Measurements from ENCODE around the gene ITGAD. TPM values are rescaled to one million over a fixed set of nuclear protein-coding genes. Genes with fewer than 3 reads are reported as not detected.

The ITGAD gene
- total RNA-seq, 1 donor from 2014 or later = not detected

DNA sequence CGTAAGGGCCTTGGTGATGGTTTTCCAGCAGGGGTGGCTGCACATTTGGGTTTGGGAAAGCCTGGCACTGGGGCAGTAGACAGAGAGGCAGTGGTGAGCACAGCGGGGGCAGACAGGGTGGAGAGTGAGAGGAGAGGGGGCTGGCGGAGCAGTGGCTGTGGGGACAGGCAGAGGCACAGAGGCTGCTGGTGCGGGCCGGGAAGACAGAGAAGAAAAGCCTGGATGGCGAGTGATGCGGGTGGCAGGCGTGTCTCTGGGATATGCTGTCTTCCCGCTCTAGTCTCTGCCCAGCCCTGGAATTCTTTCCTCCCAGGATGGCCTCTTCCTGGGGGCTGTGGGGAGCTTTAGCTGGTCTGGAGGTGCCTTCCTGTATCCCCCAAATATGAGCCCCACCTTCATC lies 16.9 kb downstream of the ITGAD start:
- TF ChIP-seq, protein P1, sequence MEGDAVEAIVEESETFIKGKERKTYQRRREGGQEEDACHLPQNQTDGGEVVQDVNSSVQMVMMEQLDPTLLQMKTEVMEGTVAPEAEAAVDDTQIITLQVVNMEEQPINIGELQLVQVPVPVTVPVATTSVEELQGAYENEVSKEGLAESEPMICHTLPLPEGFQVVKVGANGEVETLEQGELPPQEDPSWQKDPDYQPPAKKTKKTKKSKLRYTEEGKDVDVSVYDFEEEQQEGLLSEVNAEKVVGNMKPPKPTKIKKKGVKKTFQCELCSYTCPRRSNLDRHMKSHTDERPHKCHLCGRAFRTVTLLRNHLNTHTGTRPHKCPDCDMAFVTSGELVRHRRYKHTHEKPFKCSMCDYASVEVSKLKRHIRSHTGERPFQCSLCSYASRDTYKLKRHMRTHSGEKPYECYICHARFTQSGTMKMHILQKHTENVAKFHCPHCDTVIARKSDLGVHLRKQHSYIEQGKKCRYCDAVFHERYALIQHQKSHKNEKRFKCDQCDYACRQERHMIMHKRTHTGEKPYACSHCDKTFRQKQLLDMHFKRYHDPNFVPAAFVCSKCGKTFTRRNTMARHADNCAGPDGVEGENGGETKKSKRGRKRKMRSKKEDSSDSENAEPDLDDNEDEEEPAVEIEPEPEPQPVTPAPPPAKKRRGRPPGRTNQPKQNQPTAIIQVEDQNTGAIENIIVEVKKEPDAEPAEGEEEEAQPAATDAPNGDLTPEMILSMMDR (IDR thresholded peaks at IDR 0.05) = no peak
- Mint-ChIP-seq H3K4me3 (ENCODE audit: unreplicated experiment) (no peak overlapping the region), H3K9me3 (ENCODE audit: low read depth) (no peaks in the 10 kb centered on the region), H3K36me3 (ENCODE audit: low read depth) (peaks cover 2% of the 10 kb centered on the region), H3K27me3 (ENCODE audit: low read depth) (peaks cover 29% of the 10 kb centered on the region), H3K4me1 (ENCODE audit: low read depth) (no peaks in the 10 kb centered on the region), H3K27ac (ENCODE audit: unreplicated experiment) (no peak overlapping the region)
- DNase-seq (ENCODE audit: low spot score) = no peak

DNA sequence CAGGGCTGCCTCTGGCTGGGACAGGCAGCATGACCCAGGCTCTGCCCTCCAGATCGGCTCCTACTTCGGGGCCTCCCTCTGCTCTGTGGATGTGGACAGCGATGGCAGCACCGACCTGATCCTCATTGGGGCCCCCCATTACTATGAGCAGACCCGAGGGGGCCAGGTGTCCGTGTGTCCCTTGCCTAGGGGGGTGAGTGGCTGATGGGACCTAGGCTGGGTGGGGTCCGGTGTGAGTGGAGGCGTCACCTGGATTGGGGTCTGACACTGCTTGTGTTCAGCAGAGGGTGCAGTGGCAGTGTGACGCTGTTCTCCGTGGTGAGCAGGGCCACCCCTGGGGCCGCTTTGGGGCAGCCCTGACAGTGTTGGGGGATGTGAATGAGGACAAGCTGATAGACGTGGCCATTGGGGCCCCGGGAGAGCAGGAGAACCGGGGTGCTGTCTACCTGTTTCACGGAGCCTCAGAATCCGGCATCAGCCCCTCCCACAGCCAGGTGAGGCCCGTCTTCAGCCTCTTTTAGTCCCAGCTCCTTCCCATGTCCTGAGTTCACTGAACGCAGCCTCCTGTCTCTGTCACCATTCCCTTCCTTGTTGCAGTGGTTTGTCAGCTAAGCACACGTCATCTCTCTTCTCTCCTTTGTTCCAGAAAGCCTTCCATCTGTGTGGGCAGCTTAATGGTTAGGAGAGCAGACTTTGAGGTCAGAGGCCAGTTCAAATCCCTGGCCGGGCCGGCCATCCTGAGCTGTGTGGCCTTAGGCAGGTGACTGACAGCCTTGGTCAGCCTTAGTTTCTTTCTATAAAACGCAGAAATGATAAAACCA lies 18.1 kb downstream of the ITGAD start:
- Mint-ChIP-seq H3K9me3 (ENCODE audit: low read depth) (no peaks in the 10 kb centered on the region), H3K4me3 (ENCODE audit: unreplicated experiment) (no peak overlapping the region), H3K4me1 (ENCODE audit: low read depth) (no peaks in the 10 kb centered on the region), H3K27me3 (ENCODE audit: low read depth) (peaks cover 35% of the 10 kb centered on the region), H3K36me3 (ENCODE audit: low read depth) (peaks cover 2% of the 10 kb centered on the region), H3K27ac (ENCODE audit: unreplicated experiment) (no peak overlapping the region)
- DNase-seq (ENCODE audit: low spot score) = no peak
- TF ChIP-seq, protein P1 (IDR thresholded peaks at IDR 0.05) = no peak

DNA sequence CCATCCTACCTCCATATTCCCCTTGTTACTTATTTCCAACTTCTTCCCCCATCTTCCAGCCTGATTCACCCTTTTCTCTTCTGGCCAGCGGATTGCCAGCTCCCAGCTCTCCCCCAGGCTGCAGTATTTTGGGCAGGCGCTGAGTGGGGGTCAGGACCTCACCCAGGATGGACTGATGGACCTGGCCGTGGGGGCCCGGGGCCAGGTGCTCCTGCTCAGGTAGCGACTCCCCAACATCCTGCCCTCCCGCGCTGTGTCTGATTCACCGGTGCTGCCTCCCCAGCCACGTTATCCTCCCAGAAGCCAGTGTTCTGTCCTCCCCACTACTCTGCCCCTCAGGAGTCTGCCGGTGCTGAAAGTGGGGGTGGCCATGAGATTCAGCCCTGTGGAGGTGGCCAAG lies 19.6 kb downstream of the ITGAD start:
- Mint-ChIP-seq H3K36me3 (ENCODE audit: low read depth) (peaks cover 2% of the 10 kb centered on the region), H3K27ac (ENCODE audit: unreplicated experiment) (no peak overlapping the region), H3K27me3 (ENCODE audit: low read depth) (peaks cover 35% of the 10 kb centered on the region), H3K4me3 (ENCODE audit: unreplicated experiment) (no peak overlapping the region), H3K9me3 (ENCODE audit: low read depth) (no peaks in the 10 kb centered on the region), H3K4me1 (ENCODE audit: low read depth) (no peaks in the 10 kb centered on the region)
- TF ChIP-seq, protein P1 (IDR thresholded peaks at IDR 0.05) = no peak
- no peak for DNase-seq (ENCODE audit: low spot score)

DNA sequence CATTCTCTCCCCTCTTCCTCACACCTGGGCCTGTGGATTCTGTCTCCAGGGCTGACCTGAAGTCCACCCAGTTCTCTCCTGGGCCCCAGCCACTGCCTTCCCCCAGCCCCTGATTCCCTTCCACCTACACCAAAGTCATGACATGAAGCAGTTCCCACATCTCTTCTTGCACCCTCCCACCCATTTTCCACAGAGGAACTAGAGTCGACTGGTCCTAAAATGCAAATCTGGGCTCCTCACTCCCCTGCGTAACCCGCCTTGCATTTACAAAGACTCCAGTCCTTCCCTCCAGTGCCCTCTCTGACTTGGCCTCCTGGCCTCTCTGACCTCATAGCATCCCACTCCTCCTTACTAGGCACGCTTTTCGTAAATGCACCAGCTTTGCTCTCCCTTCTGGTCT lies 20.2 kb downstream of the ITGAD start:
- peaks cover 2% of the 10 kb centered on the region for H3K36me3 Mint-ChIP-seq (ENCODE audit: low read depth)
- H3K4me3 Mint-ChIP-seq (ENCODE audit: unreplicated experiment) = no peak overlapping the region
- H3K9me3 Mint-ChIP-seq (ENCODE audit: low read depth) = peaks cover 6% of the 10 kb centered on the region
- no peaks in the 10 kb centered on the region for H3K4me1 Mint-ChIP-seq (ENCODE audit: low read depth)
- H3K27ac Mint-ChIP-seq (ENCODE audit: unreplicated experiment) = no peak overlapping the region
- TF ChIP-seq, protein P1 (IDR thresholded peaks at IDR 0.05) = no peak
- peaks cover 31% of the 10 kb centered on the region for H3K27me3 Mint-ChIP-seq (ENCODE audit: low read depth)
- DNase-seq (ENCODE audit: low spot score) = no peak

DNA sequence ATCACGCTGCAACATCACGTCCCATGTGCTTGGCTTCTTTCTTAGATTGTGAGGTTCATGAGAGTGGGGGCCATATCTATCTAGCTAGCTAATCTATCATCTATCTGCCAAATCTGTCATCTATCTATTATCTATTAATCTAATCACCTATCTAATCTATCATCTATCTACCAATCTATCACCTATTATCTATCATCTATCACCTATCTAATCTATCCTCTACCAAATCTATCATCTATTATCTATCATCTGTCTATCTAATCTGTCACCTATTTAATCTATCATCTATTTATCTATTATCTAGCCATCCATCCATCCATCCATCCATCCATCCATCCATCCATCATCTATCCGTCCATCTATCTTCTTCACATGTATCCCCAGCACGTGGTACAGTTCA lies 20.8 kb downstream of the ITGAD start:
- peaks cover 27% of the 10 kb centered on the region for H3K27me3 Mint-ChIP-seq (ENCODE audit: low read depth)
- H3K9me3 Mint-ChIP-seq (ENCODE audit: low read depth) = peaks cover 6% of the 10 kb centered on the region
- no peak for DNase-seq (ENCODE audit: low spot score)
- no peaks in the 10 kb centered on the region for H3K4me1 Mint-ChIP-seq (ENCODE audit: low read depth)
- TF ChIP-seq, protein P1 (IDR thresholded peaks at IDR 0.05) = no peak
- H3K36me3 Mint-ChIP-seq (ENCODE audit: low read depth) = peaks cover 2% of the 10 kb centered on the region
- no peak overlapping the region for H3K27ac Mint-ChIP-seq (ENCODE audit: unreplicated experiment)
- no peak overlapping the region for H3K4me3 Mint-ChIP-seq (ENCODE audit: unreplicated experiment)
